Stimulated activated effector memory CD8-positive, alpha-beta T cell treated with anti-CD3 and anti-CD28 coated beads, Interleukin-12 subunit alpha, Interleukin-12 subunit beta, amount 100 ng/mL, for 72 hours (primary cell): Measurements from ENCODE around the gene DCUN1D3.
"Not testable (repeated sequence)": the region's sequence is repeated elsewhere in the genome, so short reads cannot be mapped to it uniquely, and the experiment has no call there.

Experiments
- ATAC-seq: fragments of 150-1000 bp; cut with Tn5 transposase; 2 replicates; pipeline ENCODE4 v1.10.0; 2021
- DNase-seq, 2 donors: peaks; one replicate each; pipeline ENCODE4 v3.0.0; 2021 to 2022; ENCODE audit warnings: low spot score in 2 of 2
- H3K27ac Mint-ChIP-seq: one replicate; pipeline ENCODE4 v1.8.0; 2022; ENCODE audit warnings: mild to moderate bottlenecking, mixed read lengths
- H3K36me3 Mint-ChIP-seq: one replicate; pipeline ENCODE4 v1.8.0; 2022; ENCODE audit warnings: mild to moderate bottlenecking, mixed read lengths
- H3K4me1 Mint-ChIP-seq: one replicate; pipeline ENCODE4 v1.8.0; 2022; ENCODE audit warnings: mixed read lengths
- H3K4me3 Mint-ChIP-seq: one replicate; pipeline ENCODE4 v1.8.0; 2022; ENCODE audit warnings: mild to moderate bottlenecking, mixed read lengths
- H3K9me3 Mint-ChIP-seq: one replicate; pipeline ENCODE4 v1.8.0; 2022; ENCODE audit warnings: mixed read lengths

Gene DCUN1D3

GRCh38 chr16:20900299-20901067, at the start of gene DCUN1D3, which contains the start of gene LYRM1:
Gene DCUN1D3, minus strand, starts transcription at chr16:20900358. Its CDS starts 37,820 bp downstream, at chr16:20862538.
Gene LYRM1, plus strand, starts transcription at chr16:20900771. Its CDS starts 14,785 bp downstream, at chr16:20915556.
- Mint-ChIP-seq H3K4me1 (peaks cover 72% of the 10 kb centered on the region), H3K4me3 (peak within 1 kb of the TSS; percentile 89), H3K9me3 (no peaks in the 10 kb centered on the region), H3K27ac (peak within 1 kb of the TSS; percentile 99), H3K36me3 (peaks cover 54% of the 10 kb centered on the region)
- DNase-seq (peak; percentile 74 to 94), ATAC-seq (peak; percentile 89)

DNA sequence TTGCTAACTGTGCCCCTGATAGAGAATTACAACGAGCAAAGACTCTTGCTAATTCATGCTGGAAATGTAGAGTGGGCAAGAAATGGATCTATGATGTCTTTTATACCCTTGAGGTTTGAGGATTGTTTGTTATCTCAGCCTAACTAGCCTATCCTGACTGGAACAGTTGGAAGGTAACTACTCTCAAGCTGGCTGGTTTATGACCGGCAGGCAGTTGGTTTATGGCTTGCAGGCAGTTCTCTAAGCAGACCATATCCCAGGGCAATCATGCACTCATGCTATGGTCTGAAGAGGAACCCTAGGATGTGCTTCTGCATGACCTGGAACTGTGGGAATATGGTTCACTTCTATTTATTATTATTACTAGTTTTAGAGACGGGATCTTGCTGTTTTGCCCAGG, 49.5 kb upstream of the DCUN1D3 start:
- H3K4me1 Mint-ChIP-seq: peaks cover 13% of the 10 kb centered on the region
- ATAC-seq: no peak
- no peaks in the 10 kb centered on the region for H3K9me3 Mint-ChIP-seq
- H3K36me3 Mint-ChIP-seq: no peaks in the 10 kb centered on the region
- H3K27ac Mint-ChIP-seq: no peak overlapping the region
- H3K4me3 Mint-ChIP-seq: no peak overlapping the region
- DNase-seq: no peak

DNA sequence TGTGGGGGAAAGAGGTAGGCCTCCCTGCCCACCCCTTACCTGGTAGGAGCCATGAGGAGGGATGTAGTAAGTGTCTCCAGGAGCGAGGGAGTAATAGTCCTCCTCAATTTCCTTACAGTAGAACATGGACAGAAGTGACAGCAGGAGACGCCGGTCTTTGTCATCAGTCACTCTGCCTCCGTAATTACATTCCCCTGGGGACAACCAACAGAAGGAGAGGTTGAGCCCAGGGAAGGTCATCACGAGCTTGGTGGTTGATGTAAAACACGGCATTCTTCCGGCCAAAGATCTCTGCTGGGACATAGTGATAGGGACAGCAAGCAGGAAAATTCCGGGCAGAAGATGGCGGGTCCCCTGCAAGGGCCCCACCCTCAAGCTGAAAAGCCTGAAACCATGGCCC, 48.3 kb upstream of the DCUN1D3 start:
- Mint-ChIP-seq H3K36me3 (no peaks in the 10 kb centered on the region), H3K4me1 (peaks cover 23% of the 10 kb centered on the region), H3K4me3 (no peak overlapping the region), H3K27ac (no peak overlapping the region), H3K9me3 (no peaks in the 10 kb centered on the region)
- ATAC-seq (no peak), DNase-seq (no peak)

DNA sequence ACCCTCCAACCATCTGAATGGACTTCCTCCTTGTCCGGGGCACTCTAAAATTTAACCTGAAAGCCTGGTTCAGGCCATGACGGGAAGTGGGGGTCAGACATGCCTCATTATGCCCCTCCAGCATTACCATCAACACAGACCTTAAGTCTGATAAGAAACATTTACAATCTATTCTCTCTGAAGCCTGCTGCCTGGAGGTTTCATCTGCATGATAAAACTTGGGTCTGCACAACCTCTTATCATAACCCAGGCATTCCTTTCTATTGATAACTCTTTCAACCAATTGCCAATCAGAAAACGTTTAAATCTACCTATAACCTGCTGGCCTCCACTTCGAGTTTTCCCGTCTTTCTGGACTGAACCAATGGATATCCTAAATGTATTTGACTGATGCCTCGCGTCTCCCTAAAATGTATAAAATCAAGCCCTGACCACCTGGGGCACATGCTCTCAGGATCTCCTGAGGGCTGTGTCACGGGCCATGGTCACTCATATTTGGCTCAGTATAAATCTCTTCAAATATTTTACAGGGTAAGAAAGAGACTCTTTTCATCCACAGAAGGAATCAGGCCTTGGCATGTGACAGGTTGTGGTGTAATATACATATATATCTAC, 46.0 kb upstream of the DCUN1D3 start:
- no peaks in the 10 kb centered on the region for H3K9me3 Mint-ChIP-seq

DNA sequence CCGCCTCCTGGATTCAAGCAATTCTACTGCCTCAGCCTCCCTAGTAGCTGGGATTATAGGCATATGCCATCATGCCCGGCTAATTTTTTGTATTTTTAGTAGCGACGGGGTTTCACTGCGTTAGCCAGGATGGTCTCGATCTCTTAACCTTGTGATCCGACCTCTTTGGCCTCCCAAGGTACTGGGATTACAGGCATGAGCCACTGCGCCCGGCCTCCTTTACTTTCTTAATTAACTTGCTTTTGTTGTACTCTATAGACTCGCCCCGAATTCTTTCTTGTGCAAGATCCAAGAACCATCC, 45.4 kb upstream of the DCUN1D3 start:
- Mint-ChIP-seq H3K27ac (peak overlapping the region; percentile 72), H3K4me1 (peaks cover 44% of the 10 kb centered on the region)
- ATAC-seq, H3K4me3 Mint-ChIP-seq, H3K9me3 Mint-ChIP-seq, DNase-seq, H3K36me3 Mint-ChIP-seq: not testable (repeated sequence)

More for the DNA sequence above, 46.0 kb upstream of the DCUN1D3 start:
- peaks cover 41% of the 10 kb centered on the region for H3K4me1 Mint-ChIP-seq
- H3K4me3 Mint-ChIP-seq: no peak overlapping the region
- H3K36me3 Mint-ChIP-seq: no peaks in the 10 kb centered on the region
- DNase-seq (no peak), ATAC-seq (no peak)
- peak overlapping the region; percentile 60 for H3K27ac Mint-ChIP-seq

DNA sequence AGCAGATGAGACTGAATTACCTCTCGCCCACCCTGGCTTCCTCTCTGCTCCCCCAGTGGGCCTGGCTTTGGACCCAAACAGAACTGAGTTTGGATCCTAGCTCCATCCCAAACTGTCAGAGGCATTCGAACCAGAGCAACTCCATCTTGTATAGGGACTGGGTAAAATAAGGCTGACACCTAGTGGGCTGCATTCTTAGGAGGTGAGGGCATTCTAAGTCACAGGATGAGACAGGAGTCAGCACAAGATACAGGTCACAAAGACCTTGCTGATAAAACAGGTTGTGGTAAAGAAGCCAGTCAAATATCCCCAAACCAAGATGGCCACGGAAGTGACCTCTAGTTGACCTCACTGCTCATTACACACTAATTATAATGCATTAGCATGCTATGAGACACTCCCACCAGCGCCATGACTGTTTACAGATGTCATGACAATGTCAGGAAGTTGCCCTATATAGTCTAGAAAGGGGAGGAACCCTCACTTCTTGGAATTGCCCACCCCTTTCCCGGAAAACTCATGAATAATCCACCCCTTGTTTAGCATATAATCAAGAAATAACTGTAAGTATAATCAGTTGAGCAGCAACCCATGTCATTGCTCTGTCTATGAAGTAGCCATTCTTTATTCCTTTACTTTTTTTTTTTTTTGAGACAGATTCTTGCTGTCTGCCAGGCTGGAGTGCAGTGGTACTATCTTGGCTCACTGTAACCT, 44.9 kb upstream of the DCUN1D3 start:
- peak; percentile 93 for ATAC-seq
- Mint-ChIP-seq H3K27ac (peak overlapping the region; percentile 72), H3K4me1 (peaks cover 44% of the 10 kb centered on the region), H3K9me3 (no peaks in the 10 kb centered on the region), H3K36me3 (no peaks in the 10 kb centered on the region), H3K4me3 (no peak overlapping the region)
- peak; percentile 40 to 82 for DNase-seq

DNA sequence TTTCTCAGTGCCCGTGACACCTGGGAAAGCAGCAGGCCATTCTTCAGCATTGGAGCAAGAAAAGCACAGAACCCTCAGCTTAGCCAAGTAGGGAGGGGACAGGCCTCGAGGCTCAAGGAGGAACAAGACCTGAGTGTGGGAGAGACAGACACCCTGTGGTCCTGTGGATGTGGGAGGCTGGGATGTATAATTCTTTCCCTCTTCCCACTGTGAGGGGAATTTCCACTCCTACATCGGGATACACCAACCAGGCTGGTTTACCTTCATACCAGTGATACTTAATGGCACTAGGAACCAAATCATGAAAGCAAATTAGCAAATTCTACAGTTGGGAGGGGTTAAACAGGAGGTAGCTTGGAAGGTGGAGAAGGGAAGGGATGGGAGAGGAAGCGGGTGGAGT, 42.1 kb upstream of the DCUN1D3 start:
- H3K9me3 Mint-ChIP-seq: no peaks in the 10 kb centered on the region
- no peak overlapping the region for H3K27ac Mint-ChIP-seq
- ATAC-seq (no peak), DNase-seq (no peak)
- peaks cover 60% of the 10 kb centered on the region for H3K4me1 Mint-ChIP-seq
- H3K36me3 Mint-ChIP-seq: peaks cover 6% of the 10 kb centered on the region
- H3K4me3 Mint-ChIP-seq: no peak overlapping the region

GRCh38 chr16:20941636-20941926, 41.4 kb upstream of the DCUN1D3 start:
- Mint-ChIP-seq H3K27ac (no peak overlapping the region), H3K36me3 (peaks cover 6% of the 10 kb centered on the region), H3K9me3 (no peaks in the 10 kb centered on the region), H3K4me3 (no peak overlapping the region), H3K4me1 (peaks cover 60% of the 10 kb centered on the region)
- no peak for DNase-seq
- ATAC-seq: no peak

DNA sequence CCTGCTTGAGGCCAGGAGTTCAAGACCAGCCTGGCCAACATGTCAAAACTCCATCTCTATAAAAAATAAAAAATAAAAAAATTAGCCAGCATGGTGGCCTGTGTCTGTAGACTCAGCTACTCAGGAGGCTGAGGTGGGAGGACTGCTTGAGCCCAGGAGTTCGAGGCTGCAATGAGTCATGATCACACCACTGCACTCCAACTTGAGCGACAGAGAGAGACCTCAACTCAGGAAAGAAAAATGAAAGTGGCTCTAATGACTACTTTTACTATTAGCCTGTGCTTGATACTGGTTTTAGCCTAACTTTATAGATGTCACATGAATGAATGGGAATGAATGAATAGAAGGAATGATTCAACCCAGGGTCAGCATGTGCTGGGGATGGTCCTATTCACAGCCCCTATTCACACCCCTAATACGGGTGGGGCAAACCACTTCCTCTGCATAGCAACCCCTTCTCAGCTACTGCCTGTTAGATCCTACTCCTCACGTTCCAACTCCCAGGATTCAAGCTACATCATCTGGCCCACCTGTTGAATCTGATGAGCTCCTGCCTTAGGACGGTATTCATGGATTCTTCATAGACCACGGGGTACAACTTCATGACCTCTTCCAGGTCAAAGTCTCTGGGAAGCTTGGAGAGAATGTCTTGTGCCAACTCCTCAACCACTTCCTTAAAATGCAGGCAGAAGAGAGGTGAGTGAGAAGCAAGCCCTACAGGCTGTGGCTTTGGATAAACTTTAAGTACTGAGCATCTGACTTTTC, 40.9 kb upstream of the DCUN1D3 start:
- no peak for DNase-seq
- H3K27ac Mint-ChIP-seq: no peak overlapping the region
- H3K9me3 Mint-ChIP-seq: no peaks in the 10 kb centered on the region
- H3K4me1 Mint-ChIP-seq: peaks cover 57% of the 10 kb centered on the region
- no peak overlapping the region for H3K4me3 Mint-ChIP-seq
- H3K36me3 Mint-ChIP-seq: peaks cover 6% of the 10 kb centered on the region
- ATAC-seq: no peak

- Mint-ChIP-seq H3K4me1 (peaks cover 47% of the 10 kb centered on the region), H3K4me3 (no peak overlapping the region), H3K9me3 (no peaks in the 10 kb centered on the region), H3K27ac (no peak overlapping the region), H3K36me3 (peaks cover 6% of the 10 kb centered on the region)
- peak; percentile 72 for ATAC-seq
- no peak for DNase-seq
Measured at GRCh38 chr16:20939611-20940010, 39.5 kb upstream of the DCUN1D3 start.

DNA sequence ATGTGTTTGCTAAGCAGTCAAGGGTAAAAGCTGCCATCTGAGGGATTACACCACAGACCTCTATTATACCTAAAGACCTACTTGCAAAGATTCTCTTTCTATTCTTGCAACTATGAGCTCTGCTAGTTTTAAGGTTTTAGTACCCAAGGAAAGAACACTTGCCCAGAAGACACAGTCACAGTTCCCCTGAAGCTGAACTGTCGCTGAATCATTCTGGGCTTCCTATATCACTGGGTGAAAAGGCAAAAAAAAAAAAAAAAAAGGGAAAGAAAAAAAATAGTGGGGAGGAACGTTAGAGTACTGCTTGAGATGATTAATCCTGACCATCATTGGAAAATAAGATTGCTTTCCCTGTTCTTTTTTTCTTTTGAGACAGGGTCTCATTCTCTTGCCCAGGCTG, 38.3 kb upstream of the DCUN1D3 start:
- peak; percentile 90 for ATAC-seq
- Mint-ChIP-seq H3K4me1 (peaks cover 37% of the 10 kb centered on the region), H3K27ac (peak overlapping the region; percentile 74), H3K9me3 (no peaks in the 10 kb centered on the region), H3K36me3 (peaks cover 6% of the 10 kb centered on the region), H3K4me3 (peak overlapping the region; percentile 41)
- DNase-seq: no peak

DNA sequence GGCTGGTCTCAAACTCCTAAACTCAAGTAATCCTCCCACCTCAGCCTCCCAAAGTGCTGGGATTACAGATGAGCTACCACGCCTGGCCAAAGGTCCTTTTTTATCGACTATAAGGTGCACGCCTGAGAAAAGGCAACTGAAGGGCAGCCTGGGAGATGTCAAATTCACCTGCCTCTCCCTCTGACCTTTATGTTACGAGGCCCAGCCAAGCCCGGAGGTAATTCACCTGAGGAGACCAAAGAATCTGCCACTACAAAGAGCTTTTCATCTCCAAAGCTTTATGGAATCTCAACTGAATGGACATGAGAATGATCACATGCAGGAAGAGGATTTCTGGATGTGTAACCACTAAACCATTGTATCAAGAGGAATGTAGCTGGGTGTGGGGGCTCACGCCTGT, 37.6 kb upstream of the DCUN1D3 start:
- Mint-ChIP-seq H3K4me1 (peaks cover 32% of the 10 kb centered on the region), H3K4me3 (peak overlapping the region; percentile 41), H3K36me3 (peaks cover 6% of the 10 kb centered on the region), H3K9me3 (no peaks in the 10 kb centered on the region), H3K27ac (peak overlapping the region; percentile 74)
- no peak for ATAC-seq
- no peak for DNase-seq

- H3K27ac Mint-ChIP-seq: no peak overlapping the region
- H3K9me3 Mint-ChIP-seq: no peaks in the 10 kb centered on the region
- H3K36me3 Mint-ChIP-seq: peaks cover 5% of the 10 kb centered on the region
- peaks cover 10% of the 10 kb centered on the region for H3K4me1 Mint-ChIP-seq
- ATAC-seq (no peak), DNase-seq (no peak)
- H3K4me3 Mint-ChIP-seq: no peak overlapping the region
Measured at GRCh38 chr16:20933589-20933988, 33.4 kb upstream of the DCUN1D3 start.

DNA sequence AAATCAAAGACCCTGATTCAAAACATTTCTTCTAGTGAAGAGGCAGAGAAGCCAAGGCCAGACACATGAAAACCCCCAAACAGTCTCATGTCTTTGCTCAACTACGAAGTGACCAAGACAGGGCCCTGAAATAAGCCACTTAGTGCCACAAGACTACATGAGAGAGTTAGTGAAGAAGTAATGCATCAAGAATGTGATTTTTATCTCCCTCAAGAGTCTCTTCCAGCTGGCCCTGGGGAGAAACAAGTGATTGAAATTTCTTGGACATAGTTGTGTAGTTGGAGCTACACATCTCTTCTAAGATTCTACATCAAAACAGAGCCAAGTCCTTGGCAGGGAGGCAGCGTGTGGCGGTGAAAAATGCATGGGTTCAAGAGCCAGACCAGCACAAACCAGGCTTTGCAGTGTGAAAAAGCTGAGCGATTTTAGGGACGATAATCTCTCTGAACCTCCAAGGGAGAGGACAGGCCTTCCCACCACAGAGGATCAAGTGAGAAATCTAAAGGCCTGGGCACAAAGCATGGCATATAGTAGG, 31.0 kb upstream of the DCUN1D3 start:
- ATAC-seq: no peak
- peaks cover 5% of the 10 kb centered on the region for H3K36me3 Mint-ChIP-seq
- H3K4me3 Mint-ChIP-seq: no peak overlapping the region
- no peaks in the 10 kb centered on the region for H3K9me3 Mint-ChIP-seq
- no peaks in the 10 kb centered on the region for H3K4me1 Mint-ChIP-seq
- H3K27ac Mint-ChIP-seq: no peak overlapping the region
- DNase-seq: no peak

GRCh38 chr16:20930365-20930690, 30.2 kb upstream of the DCUN1D3 start:
- peaks cover 13% of the 10 kb centered on the region for H3K36me3 Mint-ChIP-seq
- ATAC-seq (no peak), DNase-seq (no peak)
- no peak overlapping the region for H3K27ac Mint-ChIP-seq
- no peaks in the 10 kb centered on the region for H3K9me3 Mint-ChIP-seq
- H3K4me3 Mint-ChIP-seq: no peak overlapping the region
- no peaks in the 10 kb centered on the region for H3K4me1 Mint-ChIP-seq
